Esophagus squamous epithelium (tissue), 5 donors: ENCODE results near the gene PLXNB2. TPM values are rescaled to one million over a fixed set of nuclear protein-coding genes. Genes with fewer than 3 reads are reported as not detected.

Experiments
- DNase-seq: peaks from one replicate; lab custom pipeline; 2025; lab: John Stamatoyannopoulos, UW
- H3K27ac ChIP-seq, 4 donors: fragments of 200-600 bp; sonication (generic); one replicate each; pipeline ENCODE4 v1.5.1; 2016 to 2019; ENCODE audit warnings: mild to moderate bottlenecking in 1 of 4
- H3K27me3 ChIP-seq, 4 donors: fragments of 200-600 bp; sonication (generic); 1 replicate in 3 of 4; 2 replicates in 1 of 4; pipeline versions ENCODE4 v1.5.1 to v1.6.0; 2017 to 2021; ENCODE audit warnings: antibody characterized with exemption in 1 of 4
- H3K36me3 ChIP-seq, 3 donors: fragments of 200-600 bp; sonication (generic); one replicate each; pipeline ENCODE4 v1.5.1; 2016 to 2019
- H3K4me1 ChIP-seq, 3 donors: fragments of 200-600 bp; sonication (generic); one replicate each; pipeline ENCODE4 v1.5.1; 2017 to 2019
- H3K4me3 ChIP-seq, 4 donors: fragments of 200-600 bp; sonication (generic); 1 replicate in 3 of 4; 2 replicates in 1 of 4; pipeline ENCODE4 v1.5.1; 2016 to 2019; ENCODE audit warnings: mild to moderate bottlenecking in 2 of 4, moderate library complexity in 1 of 4
- H3K9me3 ChIP-seq, 3 donors: fragments of 200-600 bp; sonication (generic); one replicate each; pipeline ENCODE4 v1.5.1; 2016 to 2019
- CTCF ChIP-seq, 6 experiments: fragments of 450-650 bp in 4 of 6; fragments of 200-600 bp in 2 of 6; sonication (generic) in 2 of 6; IDR thresholded peaks; one replicate each; pipeline ENCODE4 v1.5.1; 2016 to 2019; ENCODE audit warnings: antibody characterized with exemption in 6 of 6, mild to moderate bottlenecking in 4 of 6, moderate library complexity in 4 of 6
- POLR2A ChIP-seq, 4 donors: fragments of 450-650 bp; IDR thresholded peaks; one replicate each; pipeline ENCODE4 v1.6.1; 2017; ENCODE audit warnings: antibody characterized with exemption in 4 of 4, mild to moderate bottlenecking in 4 of 4, moderate library complexity in 3 of 4
- WGBS, 2 donors: methylation state at CpG; one replicate each; pipeline ENCODE4 v1.1.5; 2018; 5-methylcytosine and 5-hydroxymethylcytosine counted together
- intact Hi-C: fragments of 100-400 bp; cut with DNase I; formaldehyde crosslinking; loops from one replicate; pipeline ENCODE4 v1.15.0; 2022
- total RNA-seq, 4 donors: library from RNA; depleted of rRNA; stranded (reverse); fragments of >200 nt; gene quantifications; one replicate each; pipeline ENCODE4 v1.1.0, GENCODE V29; 2016
- donor health status: DM: yes; HTN: yes; CAD: no.

Gene PLXNB2
- total RNA-seq, 4 donors from 2014 or later, result 80.9 to 231 (median 129) TPM

- 51 to 63% methylated on average over 5 to 9 of the region's 29 CpGs for WGBS, 2 donors
Observed at GRCh38 chr22:50292643-50293440, 14.6 kb downstream of the PLXNB2 start.

GRCh38 chr22:50289942-50290630 lies 17.4 kb downstream of the PLXNB2 start:
- Histone ChIP-seq H3K4me1 (peaks cover 32 to 94% (median 32%) of the 10 kb centered on the region in 3 donors), H3K36me3 (peaks cover 44 to 79% (median 47%) of the 10 kb centered on the region in 3 donors), H3K27ac (no peak overlapping the region), H3K9me3 (no peaks in the 10 kb centered on the region), H3K4me3 (no peak overlapping the region), H3K27me3 (no peaks in the 10 kb centered on the region)
- DNase-seq, result no peak
- TF ChIP-seq CTCF (IDR thresholded peaks at IDR 0.05), result no peak
- no peak for TF ChIP-seq POLR2A (IDR thresholded peaks at IDR 0.05)
- WGBS, 2 donors, result 89 to 93% methylated on average over 3 to 8 of the region's 37 CpGs
- intact Hi-C loops, result no loop called here

More at GRCh38 chr22:50292643-50293440, 14.6 kb downstream of the PLXNB2 start:
- H3K27me3 ChIP-seq, result no peaks in the 10 kb centered on the region
- TF ChIP-seq POLR2A (IDR thresholded peaks at IDR 0.05), result no peak
- TF ChIP-seq CTCF (IDR thresholded peaks at IDR 0.05), result no peak
- peaks cover 41 to 99% (median 46%) of the 10 kb centered on the region in 3 donors for H3K4me1 ChIP-seq
- peak overlapping the region; percentile 86 to 97 (median 90) for H3K27ac ChIP-seq
- no peak for DNase-seq
- peaks cover 24 to 58% (median 26%) of the 10 kb centered on the region in 3 donors for H3K36me3 ChIP-seq
- no peaks in the 10 kb centered on the region for H3K9me3 ChIP-seq
- peak overlapping the region; percentile 6 to 58 (median 36) for H3K4me3 ChIP-seq
- intact Hi-C loops, result no loop called here

- 30 to 98% methylated on average over 2 to 7 of the region's 57 CpGs for WGBS, 2 donors
- no peak overlapping the region for H3K27ac ChIP-seq
- no peaks in the 10 kb centered on the region for H3K27me3 ChIP-seq
- H3K36me3 ChIP-seq, result peaks cover 47 to 78% (median 50%) of the 10 kb centered on the region in 3 donors
- H3K4me1 ChIP-seq, result peaks cover 25 to 94% (median 26%) of the 10 kb centered on the region in 3 donors
- no peak for DNase-seq
- intact Hi-C loops, result no loop called here
- no peak overlapping the region for H3K4me3 ChIP-seq
- no peaks in the 10 kb centered on the region for H3K9me3 ChIP-seq
- TF ChIP-seq POLR2A (IDR thresholded peaks at IDR 0.05), result no peak
- TF ChIP-seq CTCF (IDR thresholded peaks at IDR 0.05), result no peak
Observed at GRCh38 chr22:50289151-50289941, 18.1 kb downstream of the PLXNB2 start.

- intact Hi-C loops, result no loop called here
- no peaks in the 10 kb centered on the region for H3K9me3 ChIP-seq
- no peaks in the 10 kb centered on the region for H3K27me3 ChIP-seq
- no peak for DNase-seq
- H3K4me1 ChIP-seq, result peaks cover 9 to 94% (median 17%) of the 10 kb centered on the region in 3 donors
- 89% methylated on average over 7 of the region's 31 CpGs; no CpG with 5 or more reads in 1 of the 2 donors for WGBS, 2 donors
- peaks cover 60 to 88% (median 64%) of the 10 kb centered on the region in 3 donors for H3K36me3 ChIP-seq
- no peak overlapping the region for H3K4me3 ChIP-seq
- peak overlapping the region in 1 of 4 donors; percentile 68 for H3K27ac ChIP-seq
- TF ChIP-seq POLR2A (IDR thresholded peaks at IDR 0.05) (no peak), CTCF (IDR thresholded peaks at IDR 0.05) (no peak)
Observed at GRCh38 chr22:50287731-50288130, 19.7 kb downstream of the PLXNB2 start.
